Bronchus fibroblast of lung (primary cell): ENCODE measurements around the gene LIMK1. TPM values are rescaled to one million over a fixed set of nuclear protein-coding genes. Genes with fewer than 3 reads are reported as not detected.

Experiments used
- total RNA-seq: library from RNA; depleted of rRNA; stranded (reverse); fragments of >200 nt; gene quantifications from 2 replicates; pipeline ENCODE4 v1.2.3, GENCODE V29; 2015

The LIMK1 gene
- 31.1 and 34.6 TPM in 2 replicates for total RNA-seq

GRCh38 chr7:74083117-74083876, at the start of gene LIMK1:
Gene LIMK1 (plus strand): TSS chr7:74083804. CDS start chr7:74083991, 187 bp downstream.

Other genes with a start within 250 kb of the LIMK1 start
- 1.5 and 2.9 TPM in 2 replicates for gene METTL27, start 241.3 kb upstream of the LIMK1 start, total RNA-seq
- gene TMEM270, start 222.6 kb upstream of the LIMK1 start, total RNA-seq = not detected in 2 replicates
- gene ELN, start 55.6 kb upstream of the LIMK1 start, total RNA-seq = 0.59 and 4.2 TPM in 2 replicates
- gene EIF4H, start 90.6 kb downstream of the LIMK1 start, total RNA-seq = 287 and 294 TPM in 2 replicates
- gene LAT2, start 126.2 kb downstream of the LIMK1 start, total RNA-seq = 0.15 and 0.17 TPM in 2 replicates
- gene RFC2, start 170.6 kb downstream of the LIMK1 start, total RNA-seq = 41.7 and 45.6 TPM in 2 replicates
- 27.6 and 28.4 TPM in 2 replicates for gene CLIP2, start 205.6 kb downstream of the LIMK1 start, total RNA-seq